Measurements from ENCODE around the gene KCNT1. TPM values are rescaled to one million over a fixed set of nuclear protein-coding genes. Genes with fewer than 3 reads are reported as not detected.
"Not testable (repeated sequence)": the region's sequence is repeated elsewhere in the genome, so short reads cannot be mapped to it uniquely, and the experiment has no call there.

The KCNT1 gene
- total RNA-seq, 1 donor from 2014 or later = not detected

DNA sequence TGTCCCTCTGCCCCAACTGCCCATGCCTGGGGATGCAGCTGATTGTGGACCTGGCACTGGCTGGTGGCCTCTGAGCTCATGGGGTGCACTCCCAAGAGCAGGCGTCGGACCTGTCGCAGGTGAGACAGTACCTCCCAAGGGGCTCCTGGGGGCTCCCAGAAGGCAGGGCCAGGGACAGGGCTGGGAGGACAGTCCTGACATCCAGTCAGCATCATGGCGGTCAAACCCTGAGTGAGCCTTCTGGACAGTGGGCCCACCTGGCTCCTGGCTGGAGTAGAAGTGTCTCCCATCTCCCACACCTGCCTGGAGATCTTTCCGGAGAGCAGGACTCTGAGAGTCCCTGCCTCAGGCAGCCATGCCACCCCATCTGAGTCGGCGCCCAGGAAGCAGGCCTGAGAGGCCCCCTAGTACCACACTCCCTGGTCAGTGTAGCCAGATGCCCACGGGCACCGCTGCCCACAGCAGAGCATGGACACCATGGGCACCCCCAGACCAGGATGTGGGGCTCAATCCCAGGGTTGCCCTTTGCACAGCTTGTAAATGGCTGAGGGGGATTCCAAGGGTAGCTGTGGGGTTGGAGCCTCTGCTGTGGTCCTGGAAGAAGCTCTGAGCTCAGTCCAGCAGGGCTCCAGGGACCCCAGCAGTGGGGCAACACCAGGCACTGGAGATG is 32.2 kb upstream of the KCNT1 start:
- DNase-seq (ENCODE audit: low read depth) (no peak), FAIRE-seq (no peak)
- TF ChIP-seq, protein P1, sequence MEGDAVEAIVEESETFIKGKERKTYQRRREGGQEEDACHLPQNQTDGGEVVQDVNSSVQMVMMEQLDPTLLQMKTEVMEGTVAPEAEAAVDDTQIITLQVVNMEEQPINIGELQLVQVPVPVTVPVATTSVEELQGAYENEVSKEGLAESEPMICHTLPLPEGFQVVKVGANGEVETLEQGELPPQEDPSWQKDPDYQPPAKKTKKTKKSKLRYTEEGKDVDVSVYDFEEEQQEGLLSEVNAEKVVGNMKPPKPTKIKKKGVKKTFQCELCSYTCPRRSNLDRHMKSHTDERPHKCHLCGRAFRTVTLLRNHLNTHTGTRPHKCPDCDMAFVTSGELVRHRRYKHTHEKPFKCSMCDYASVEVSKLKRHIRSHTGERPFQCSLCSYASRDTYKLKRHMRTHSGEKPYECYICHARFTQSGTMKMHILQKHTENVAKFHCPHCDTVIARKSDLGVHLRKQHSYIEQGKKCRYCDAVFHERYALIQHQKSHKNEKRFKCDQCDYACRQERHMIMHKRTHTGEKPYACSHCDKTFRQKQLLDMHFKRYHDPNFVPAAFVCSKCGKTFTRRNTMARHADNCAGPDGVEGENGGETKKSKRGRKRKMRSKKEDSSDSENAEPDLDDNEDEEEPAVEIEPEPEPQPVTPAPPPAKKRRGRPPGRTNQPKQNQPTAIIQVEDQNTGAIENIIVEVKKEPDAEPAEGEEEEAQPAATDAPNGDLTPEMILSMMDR (IDR thresholded peaks at IDR 0.05; ENCODE audit: insufficient read depth, low read length, severe bottlenecking) = no peak
- no peaks in the 10 kb centered on the region for H3K36me3 ChIP-seq (ENCODE audit: control insufficient read depth, insufficient read depth, low read length)
- no peak overlapping the region for H3K4me3 ChIP-seq (ENCODE audit: low read depth, low read length)
- H3K27me3 ChIP-seq (ENCODE audit: control insufficient read depth, insufficient read depth, low read length) = no peaks in the 10 kb centered on the region

DNA sequence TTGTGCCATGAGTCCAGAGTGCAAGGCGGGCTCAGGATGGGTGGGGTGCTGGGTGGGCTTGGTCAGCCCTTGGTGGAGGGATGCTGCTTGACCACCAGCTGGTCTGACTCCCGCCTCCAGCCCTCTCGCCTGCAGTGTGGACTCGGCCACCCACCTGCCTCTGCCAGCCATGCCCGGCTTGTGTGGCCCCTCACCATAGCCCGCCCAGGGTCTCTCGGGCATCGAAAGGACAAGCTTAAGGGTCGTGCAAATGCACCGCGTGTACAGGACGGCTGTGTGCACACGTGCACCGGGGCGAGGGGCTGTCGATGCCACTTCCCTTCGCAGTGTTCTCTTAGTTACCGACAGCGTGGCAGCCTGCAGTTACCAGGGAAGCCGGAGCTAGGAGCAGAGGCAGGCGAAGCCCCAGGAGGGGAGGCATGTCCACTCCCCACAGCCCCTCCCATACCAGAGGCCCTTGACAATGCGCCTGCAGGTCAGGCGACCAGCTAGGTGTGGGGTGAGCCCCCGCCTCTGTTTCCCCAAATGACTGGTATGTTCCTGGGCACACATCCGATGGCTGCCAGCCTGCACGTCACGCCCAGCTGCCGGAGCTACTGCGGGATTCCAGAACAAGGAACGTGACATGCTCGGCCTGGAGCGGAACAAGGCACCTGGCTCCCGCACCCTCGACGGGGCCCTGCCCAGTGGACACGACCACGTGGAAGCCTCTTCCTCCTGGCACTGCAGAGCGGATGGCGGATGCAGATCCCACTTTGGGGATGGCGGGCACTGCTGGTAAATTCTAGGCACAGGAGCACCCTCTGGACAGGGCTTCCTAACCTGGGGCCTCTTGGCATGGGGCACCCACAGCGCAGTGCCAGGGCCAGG is 31.0 kb upstream of the KCNT1 start:
- Histone ChIP-seq H3K4me3 (ENCODE audit: low read depth, low read length) (no peak overlapping the region), H3K36me3 (ENCODE audit: control insufficient read depth, insufficient read depth, low read length) (no peaks in the 10 kb centered on the region), H3K27me3 (ENCODE audit: control insufficient read depth, insufficient read depth, low read length) (no peaks in the 10 kb centered on the region)
- DNase-seq (ENCODE audit: low read depth) = no peak
- TF ChIP-seq, protein P1 (IDR thresholded peaks at IDR 0.05; ENCODE audit: insufficient read depth, low read length, severe bottlenecking) = no peak
- FAIRE-seq = no peak

DNA sequence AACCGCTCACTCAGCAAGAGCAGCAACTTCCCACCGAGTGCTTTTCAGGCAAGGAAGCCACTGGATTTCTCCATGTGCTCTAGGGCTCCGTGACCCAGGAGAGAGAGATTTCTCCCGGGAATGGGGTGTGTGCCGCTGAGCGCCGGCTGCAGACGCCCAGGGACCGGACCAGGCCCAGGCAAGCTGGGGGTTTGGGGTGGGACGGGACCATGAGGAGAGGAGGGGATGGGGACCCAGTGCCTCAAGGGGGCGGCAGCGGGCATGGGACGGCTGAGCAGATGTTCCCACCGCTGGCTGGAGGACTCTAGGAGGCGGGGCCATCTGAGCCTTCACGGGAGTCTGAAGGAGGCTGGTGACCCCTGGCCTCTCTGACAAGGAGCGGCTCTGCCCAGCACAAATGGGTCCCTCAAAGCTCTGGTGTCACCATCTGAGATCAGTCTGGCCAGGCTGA is 30.4 kb upstream of the KCNT1 start:
- DNase-seq (ENCODE audit: low read depth) = no peak
- no peaks in the 10 kb centered on the region for H3K27me3 ChIP-seq (ENCODE audit: control insufficient read depth, insufficient read depth, low read length)
- no peak overlapping the region for H3K4me3 ChIP-seq (ENCODE audit: low read depth, low read length)
- H3K36me3 ChIP-seq (ENCODE audit: control insufficient read depth, insufficient read depth, low read length) = no peaks in the 10 kb centered on the region
- no peak for FAIRE-seq
- TF ChIP-seq, protein P1 (IDR thresholded peaks at IDR 0.05; ENCODE audit: insufficient read depth, low read length, severe bottlenecking) = no peak

DNA sequence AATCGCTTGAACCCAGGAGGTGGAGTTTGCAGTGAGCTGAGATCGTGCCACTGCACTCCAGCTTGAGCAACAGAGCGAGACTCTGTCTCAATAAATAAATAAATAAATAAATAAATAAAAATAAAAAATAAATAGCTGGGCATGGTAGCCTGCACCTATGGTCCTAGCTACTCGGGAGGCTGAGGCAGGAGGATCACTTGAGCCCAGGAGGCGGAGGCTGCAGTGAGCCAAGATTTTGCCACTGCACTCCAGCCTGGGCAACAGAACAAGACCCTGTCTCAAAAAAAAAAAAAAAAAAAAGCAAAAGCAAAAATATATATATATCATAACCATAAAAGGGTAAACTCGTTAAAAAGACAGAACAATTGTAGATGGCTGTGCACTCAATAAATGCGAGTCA is 29.2 kb upstream of the KCNT1 start:
- not testable (repeated sequence) for H3K4me3 ChIP-seq (ENCODE audit: low read depth, low read length)

DNA sequence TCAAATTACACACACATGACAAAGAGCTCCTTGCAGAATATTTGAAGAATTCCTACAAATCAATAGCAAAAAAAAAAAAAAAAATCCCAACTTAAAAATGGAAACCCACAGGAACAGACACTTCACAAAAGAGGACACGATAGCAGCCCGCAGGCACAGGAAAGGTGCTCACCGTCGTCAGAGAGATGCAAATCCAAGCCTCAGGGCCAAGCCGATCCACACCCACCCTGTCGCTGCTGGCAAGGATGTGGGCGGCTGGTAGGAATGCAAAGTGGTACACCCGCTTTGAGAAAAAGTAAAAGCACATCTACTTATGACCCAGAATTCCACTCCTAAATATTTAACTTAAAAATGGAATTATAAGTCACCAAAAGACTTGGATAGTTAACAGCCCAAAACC is 28.0 kb upstream of the KCNT1 start:
- H3K36me3 ChIP-seq (ENCODE audit: control insufficient read depth, insufficient read depth, low read length) = no peaks in the 10 kb centered on the region
- TF ChIP-seq, protein P1 (IDR thresholded peaks at IDR 0.05; ENCODE audit: insufficient read depth, low read length, severe bottlenecking) = no peak
- no peak overlapping the region for H3K4me3 ChIP-seq (ENCODE audit: low read depth, low read length)
- H3K27me3 ChIP-seq (ENCODE audit: control insufficient read depth, insufficient read depth, low read length) = no peaks in the 10 kb centered on the region
- FAIRE-seq (no peak), DNase-seq (ENCODE audit: low read depth) (no peak)

More for the DNA sequence above, 29.2 kb upstream of the KCNT1 start:
- FAIRE-seq; DNase-seq (ENCODE audit: low read depth); H3K36me3 ChIP-seq (ENCODE audit: control insufficient read depth, insufficient read depth, low read length); H3K27me3 ChIP-seq (ENCODE audit: control insufficient read depth, insufficient read depth, low read length): not testable (repeated sequence)

DNA sequence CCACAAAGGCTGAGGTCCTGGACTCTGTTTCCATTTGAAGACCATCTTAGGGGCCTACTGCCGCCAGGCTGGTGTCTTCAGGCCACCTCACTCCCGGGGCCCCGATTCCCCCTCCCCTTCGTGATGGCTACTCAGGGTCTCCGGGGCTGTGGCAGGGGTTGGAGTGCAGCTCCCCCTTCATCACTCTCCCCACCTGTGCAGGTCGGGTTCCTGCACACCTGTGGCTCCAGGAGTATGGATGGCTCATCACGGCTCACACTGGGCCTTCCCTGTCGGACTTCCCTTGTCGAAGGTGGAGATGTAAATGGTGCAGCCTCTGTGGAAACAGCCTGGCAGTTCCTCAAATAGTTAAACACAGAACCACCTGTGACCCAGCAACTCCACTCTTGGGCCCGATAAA is 27.0 kb upstream of the KCNT1 start:
- TF ChIP-seq, protein P1 (IDR thresholded peaks at IDR 0.05; ENCODE audit: insufficient read depth, low read length, severe bottlenecking) = no peak
- FAIRE-seq = no peak
- DNase-seq (ENCODE audit: low read depth) = no peak
- H3K27me3 ChIP-seq (ENCODE audit: control insufficient read depth, insufficient read depth, low read length) = no peaks in the 10 kb centered on the region
- no peak overlapping the region for H3K4me3 ChIP-seq (ENCODE audit: low read depth, low read length)
- no peaks in the 10 kb centered on the region for H3K36me3 ChIP-seq (ENCODE audit: control insufficient read depth, insufficient read depth, low read length)

All from bronchial epithelial cell (primary cell).